ENCODE results near the gene DLX1.

Gene DLX1

DNA sequence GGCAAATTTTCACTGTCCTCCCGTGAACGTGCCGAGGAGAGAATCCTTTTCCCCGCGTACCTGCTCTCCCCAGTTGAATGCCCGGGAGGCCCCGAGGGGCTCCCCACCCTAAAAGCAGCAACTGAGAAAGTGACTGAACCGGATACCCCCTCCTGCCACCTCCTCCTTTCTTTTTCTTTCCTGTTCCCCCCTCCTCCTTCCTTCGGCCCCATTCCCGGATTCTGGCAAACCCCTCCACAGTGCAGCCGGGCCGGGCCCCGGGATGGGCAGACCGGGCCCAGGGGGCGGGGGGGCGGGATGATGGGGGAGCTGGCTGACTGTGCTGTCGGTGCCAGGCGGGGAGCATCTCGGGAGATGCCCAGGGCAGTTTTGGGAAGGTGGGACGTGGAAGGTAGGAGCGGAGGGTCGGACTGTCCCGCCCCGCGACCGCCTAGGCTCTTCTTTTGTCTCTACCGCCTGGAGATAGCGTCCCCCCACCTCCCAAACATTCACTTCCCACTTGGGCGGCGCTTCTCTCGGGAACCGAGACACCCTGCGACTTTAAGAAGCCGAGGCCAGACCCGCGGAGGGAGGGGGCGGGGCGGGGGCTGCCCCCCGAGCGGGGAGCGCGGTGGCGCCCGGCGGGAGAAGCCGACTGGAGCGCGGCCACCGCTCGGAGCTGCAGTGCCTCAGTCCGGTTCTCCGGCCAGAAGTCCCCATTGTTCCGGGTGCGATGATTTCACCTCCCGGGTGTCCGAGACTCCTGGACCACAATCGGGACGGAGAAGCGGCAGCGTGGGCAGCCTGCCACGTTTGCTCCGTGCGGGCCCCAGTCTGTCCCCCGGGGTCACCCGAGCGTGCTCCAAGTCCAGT is 9.2 kb downstream of the DLX1 start:
- peak overlapping the region; percentile 93 for H3K27ac ChIP-seq (ENCODE audit: low read depth, low read length, severe bottlenecking)
- H3K4me1 ChIP-seq (ENCODE audit: control insufficient read depth, insufficient read depth, low read length, poor library complexity, severe bottlenecking), result peaks cover 37% of the 10 kb centered on the region
- H3K4me3 ChIP-seq (ENCODE audit: extremely low read depth, insufficient read depth, low read length, poor library complexity, severe bottlenecking), result peak overlapping the region; percentile 45
- no peaks in the 10 kb centered on the region for H3K36me3 ChIP-seq (ENCODE audit: control insufficient read depth, insufficient read depth, low read length)
- no peaks in the 10 kb centered on the region for H3K9me3 ChIP-seq (ENCODE audit: control insufficient read depth, low read length)
- 0% methylated on average over 38 to 49 of the region's 66 CpGs for WGBS, 2 experiments (ENCODE audit: insufficient coverage in 2 of 2)

DNA sequence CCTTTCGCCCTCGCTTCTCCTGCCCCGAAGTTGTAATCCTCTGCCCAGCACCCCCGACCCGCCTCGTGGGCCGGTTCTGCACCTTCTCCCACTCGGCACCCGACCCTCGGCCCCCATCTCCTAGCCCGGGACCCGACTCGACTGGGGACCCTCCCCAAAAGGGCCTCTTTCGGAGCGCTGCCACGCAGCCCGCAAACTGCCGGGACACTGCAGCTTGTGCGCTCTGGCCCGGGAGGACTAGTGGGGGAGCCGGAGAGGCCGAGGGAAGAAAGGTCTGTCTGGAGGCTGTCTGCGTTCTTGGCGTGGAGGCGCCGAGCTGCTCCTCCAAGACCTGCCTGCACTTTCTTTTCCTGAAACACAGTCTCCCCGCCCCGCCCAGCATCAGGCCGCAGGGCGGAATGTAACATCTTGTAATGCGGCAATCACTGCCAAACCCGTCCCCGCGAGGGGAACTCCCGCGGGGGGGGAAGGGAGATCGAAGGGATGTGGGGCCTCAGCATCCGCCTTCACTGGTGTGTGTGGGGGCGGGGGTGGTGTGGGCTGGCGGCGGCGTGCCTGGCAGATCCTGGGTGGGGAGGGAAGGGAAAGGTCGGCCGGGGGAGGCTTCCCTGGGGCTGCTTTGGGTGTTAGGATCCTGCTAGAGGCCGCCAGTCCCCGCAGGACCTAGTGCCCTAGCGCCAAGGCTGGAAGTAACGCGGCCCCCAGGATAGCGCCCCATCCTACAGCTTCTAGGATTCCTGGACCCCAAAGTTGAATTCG is 10.0 kb downstream of the DLX1 start:
- Histone ChIP-seq H3K9me3 (ENCODE audit: control insufficient read depth, low read length) (no peaks in the 10 kb centered on the region), H3K27ac (ENCODE audit: low read depth, low read length, severe bottlenecking) (peak overlapping the region; percentile 93), H3K36me3 (ENCODE audit: control insufficient read depth, insufficient read depth, low read length) (peaks cover 4% of the 10 kb centered on the region), H3K4me1 (ENCODE audit: control insufficient read depth, insufficient read depth, low read length, poor library complexity, severe bottlenecking) (peaks cover 38% of the 10 kb centered on the region), H3K4me3 (ENCODE audit: extremely low read depth, insufficient read depth, low read length, poor library complexity, severe bottlenecking) (peak overlapping the region; percentile 45)
- WGBS, 2 experiments (ENCODE audit: insufficient coverage in 2 of 2), result 0% methylated on average over 31 to 38 of the region's 51 CpGs

- peak overlapping the region; percentile 45 for H3K4me3 ChIP-seq (ENCODE audit: extremely low read depth, insufficient read depth, low read length, poor library complexity, severe bottlenecking)
- no peaks in the 10 kb centered on the region for H3K9me3 ChIP-seq (ENCODE audit: control insufficient read depth, low read length)
- WGBS, 2 experiments (ENCODE audit: insufficient coverage in 2 of 2), result 1% methylated on average over 21 to 24 of the region's 40 CpGs
- H3K36me3 ChIP-seq (ENCODE audit: control insufficient read depth, insufficient read depth, low read length), result peaks cover 4% of the 10 kb centered on the region
- H3K4me1 ChIP-seq (ENCODE audit: control insufficient read depth, insufficient read depth, low read length, poor library complexity, severe bottlenecking), result peaks cover 38% of the 10 kb centered on the region
- peak overlapping the region; percentile 93 for H3K27ac ChIP-seq (ENCODE audit: low read depth, low read length, severe bottlenecking)
Measured at GRCh38 chr2:172095905-172096625, 10.8 kb downstream of the DLX1 start.

DNA sequence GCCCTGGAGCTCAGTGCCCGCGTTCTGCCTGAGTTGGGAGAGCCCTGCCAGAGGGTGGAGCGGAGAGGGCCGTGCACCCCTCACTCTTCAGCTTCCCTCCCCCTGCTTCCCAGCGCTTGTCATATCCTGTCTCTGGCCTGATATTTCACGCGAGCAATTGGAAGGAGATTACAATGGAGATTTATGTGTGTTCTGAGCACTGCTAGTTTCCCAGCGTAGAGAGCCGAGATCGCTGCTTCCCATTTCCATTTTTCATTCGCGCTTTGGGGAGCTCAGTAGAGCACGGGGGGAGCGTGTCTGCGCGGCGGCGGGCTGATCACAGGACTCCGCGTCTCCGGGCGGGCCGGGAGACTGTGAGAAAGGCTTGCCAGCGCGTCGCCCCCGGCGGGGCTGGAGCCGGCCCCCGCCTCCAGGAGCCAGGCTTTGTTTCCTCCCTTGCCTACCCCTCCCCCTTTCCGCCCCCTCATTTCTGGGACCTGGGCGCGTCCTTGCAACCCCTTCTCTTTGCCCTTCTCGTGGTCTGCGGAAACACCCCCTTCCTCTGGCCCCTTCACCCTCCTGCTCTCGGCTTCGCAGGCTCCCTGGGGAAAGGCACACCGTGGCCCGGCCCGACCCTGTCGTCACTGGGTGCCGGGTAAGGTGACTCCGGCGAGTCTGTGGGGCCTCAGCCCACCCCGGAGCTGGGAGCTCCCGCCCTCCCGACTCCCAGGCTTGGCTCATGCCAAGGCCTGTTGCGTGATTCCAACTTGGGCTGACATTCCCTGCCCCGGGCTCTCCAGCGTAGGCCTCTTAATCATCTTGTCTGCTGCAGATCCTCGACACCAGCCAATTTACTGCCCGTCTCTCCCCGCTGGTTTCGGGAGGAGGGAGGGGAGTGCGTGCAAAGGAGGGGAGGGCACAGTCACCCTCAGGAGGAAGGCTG is 11.6 kb downstream of the DLX1 start:
- no peaks in the 10 kb centered on the region for H3K9me3 ChIP-seq (ENCODE audit: control insufficient read depth, low read length)
- H3K4me1 ChIP-seq (ENCODE audit: control insufficient read depth, insufficient read depth, low read length, poor library complexity, severe bottlenecking), result peaks cover 38% of the 10 kb centered on the region
- H3K4me3 ChIP-seq (ENCODE audit: extremely low read depth, insufficient read depth, low read length, poor library complexity, severe bottlenecking), result peak overlapping the region; percentile 45
- peak overlapping the region; percentile 93 for H3K27ac ChIP-seq (ENCODE audit: low read depth, low read length, severe bottlenecking)
- peaks cover 4% of the 10 kb centered on the region for H3K36me3 ChIP-seq (ENCODE audit: control insufficient read depth, insufficient read depth, low read length)
- WGBS, 2 experiments (ENCODE audit: insufficient coverage in 2 of 2), result 1 to 3% methylated on average over 15 to 32 of the region's 55 CpGs

GRCh38 chr2:172097557-172098131 is 12.3 kb downstream of the DLX1 start:
- WGBS, 2 experiments (ENCODE audit: insufficient coverage in 2 of 2), result 25 to 26% methylated on average over 5 to 9 of the region's 9 CpGs
- Histone ChIP-seq H3K27ac (ENCODE audit: low read depth, low read length, severe bottlenecking) (peak overlapping the region; percentile 93), H3K4me3 (ENCODE audit: extremely low read depth, insufficient read depth, low read length, poor library complexity, severe bottlenecking) (peak overlapping the region; percentile 45), H3K36me3 (ENCODE audit: control insufficient read depth, insufficient read depth, low read length) (peaks cover 4% of the 10 kb centered on the region), H3K4me1 (ENCODE audit: control insufficient read depth, insufficient read depth, low read length, poor library complexity, severe bottlenecking) (peaks cover 38% of the 10 kb centered on the region), H3K9me3 (ENCODE audit: control insufficient read depth, low read length) (no peaks in the 10 kb centered on the region)

- peak overlapping the region; percentile 92 for H3K27ac ChIP-seq (ENCODE audit: low read depth, low read length, severe bottlenecking)
- no CpG with 5 or more reads among the region's 1 CpG for WGBS, 2 experiments (ENCODE audit: insufficient coverage in 2 of 2)
- peaks cover 4% of the 10 kb centered on the region for H3K36me3 ChIP-seq (ENCODE audit: control insufficient read depth, insufficient read depth, low read length)
- H3K4me1 ChIP-seq (ENCODE audit: control insufficient read depth, insufficient read depth, low read length, poor library complexity, severe bottlenecking), result peaks cover 40% of the 10 kb centered on the region
- peak overlapping the region; percentile 61 for H3K4me3 ChIP-seq (ENCODE audit: extremely low read depth, insufficient read depth, low read length, poor library complexity, severe bottlenecking)
- no peaks in the 10 kb centered on the region for H3K9me3 ChIP-seq (ENCODE audit: control insufficient read depth, low read length)
Measured at GRCh38 chr2:172098287-172098649, 13.0 kb downstream of the DLX1 start.

GRCh38 chr2:172098650-172099471 is 13.6 kb downstream of the DLX1 start:
- Histone ChIP-seq H3K4me1 (ENCODE audit: control insufficient read depth, insufficient read depth, low read length, poor library complexity, severe bottlenecking) (peaks cover 39% of the 10 kb centered on the region), H3K9me3 (ENCODE audit: control insufficient read depth, low read length) (no peaks in the 10 kb centered on the region), H3K4me3 (ENCODE audit: extremely low read depth, insufficient read depth, low read length, poor library complexity, severe bottlenecking) (peak overlapping the region; percentile 61), H3K27ac (ENCODE audit: low read depth, low read length, severe bottlenecking) (peak overlapping the region; percentile 92), H3K36me3 (ENCODE audit: control insufficient read depth, insufficient read depth, low read length) (peaks cover 4% of the 10 kb centered on the region)
- WGBS, 2 experiments (ENCODE audit: insufficient coverage in 2 of 2), result 3 to 4% methylated on average over 43 to 54 of the region's 61 CpGs

DNA sequence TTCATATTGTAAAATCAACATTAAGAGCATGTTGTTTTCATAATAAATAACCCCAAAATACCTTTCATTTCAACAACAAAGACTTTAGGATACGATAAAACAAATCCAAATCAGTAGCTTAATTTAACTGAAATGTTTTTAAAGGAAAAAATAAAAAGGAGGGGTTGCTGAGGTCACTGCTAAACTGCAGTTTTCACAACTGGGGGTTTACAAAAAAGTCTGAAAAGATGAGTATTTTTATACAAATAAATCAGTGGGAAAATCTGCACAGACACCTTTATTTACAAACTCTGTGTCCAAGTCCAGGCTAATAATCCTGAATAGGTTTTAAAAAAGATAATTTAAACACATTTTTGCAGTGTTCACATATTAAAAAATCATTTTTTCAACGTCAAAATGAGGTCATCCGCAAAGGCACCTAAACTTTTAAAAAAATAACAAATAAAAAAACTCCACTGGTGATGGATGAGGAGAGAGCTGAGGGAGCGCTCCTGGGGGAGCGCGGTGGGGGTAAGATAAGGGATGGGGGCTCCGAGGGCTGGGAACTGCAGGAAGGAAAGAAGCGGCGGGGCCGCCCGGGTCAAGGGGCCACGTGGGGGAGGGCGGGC is 14.3 kb downstream of the DLX1 start:
- Histone ChIP-seq H3K4me3 (ENCODE audit: extremely low read depth, insufficient read depth, low read length, poor library complexity, severe bottlenecking) (peak overlapping the region; percentile 61), H3K4me1 (ENCODE audit: control insufficient read depth, insufficient read depth, low read length, poor library complexity, severe bottlenecking) (peaks cover 39% of the 10 kb centered on the region), H3K9me3 (ENCODE audit: control insufficient read depth, low read length) (no peaks in the 10 kb centered on the region), H3K27ac (ENCODE audit: low read depth, low read length, severe bottlenecking) (peak overlapping the region; percentile 92), H3K36me3 (ENCODE audit: control insufficient read depth, insufficient read depth, low read length) (peaks cover 4% of the 10 kb centered on the region)
- WGBS, 2 experiments (ENCODE audit: insufficient coverage in 2 of 2), result 0% methylated on average over 8 to 9 of the region's 13 CpGs
